CD4-positive, alpha-beta T cell (primary cell): ENCODE results near the gene MAGEA9B. TPM values are rescaled to one million over a fixed set of nuclear protein-coding genes. Genes with fewer than 3 reads are reported as not detected.
"Not testable (repeated sequence)": the region's sequence is repeated elsewhere in the genome, so short reads cannot be mapped to it uniquely, and the experiment has no call there.

Experiments
- ATAC-seq: fragments of 200-7000 bp; cut with Tn5 transposase; one replicate; pipeline ENCODE4 v1.10.0; 2022; ENCODE audit warnings: mild to moderate bottlenecking; ENCODE audit not compliant: poor library complexity
- CTCF ChIA-PET: fragments of 350-600 bp; sonication (Branson Sonifier 250); formaldehyde crosslinking; loops from one replicate; lab custom pipeline; 2021; ENCODE audit warnings: antibody characterized with exemption, inconsistent platforms; lab: Charles Lee
- POLR2A ChIA-PET: fragments of 350-600 bp; sonication (Branson Sonifier 250); formaldehyde crosslinking; loops from one replicate; lab custom pipeline; 2021; ENCODE audit warnings: antibody characterized with exemption, inconsistent platforms; lab: Charles Lee
- DNase-seq, 14 experiments: peaks; one replicate each; pipeline ENCODE4 v3.0.0-alpha.2; 2013 to 2020; ENCODE audit warnings: mixed read lengths in 2 of 14
- H3K27ac ChIP-seq, 2 donors: one replicate each; pipeline versions ENCODE4 v1.5.1 to v1.7.0; 2013; ENCODE audit warnings: low read length in 2 of 2, low read depth in 1 of 2, mild to moderate bottlenecking in 1 of 2
- H3K27me3 ChIP-seq, 2 experiments: 1 replicate in 1 of 2; 2 replicates in 1 of 2; pipeline versions ENCODE4 v1.6.1 to v1.7.0; 2013; ENCODE audit warnings: low read length in 2 of 2, control low read depth in 1 of 2, mild to moderate bottlenecking in 1 of 2, moderate library complexity in 1 of 2; ENCODE audit not compliant: insufficient read depth in 2 of 2, control insufficient read depth in 1 of 2
- H3K36me3 ChIP-seq: one replicate; pipeline ENCODE4 v1.6.1; 2013; ENCODE audit warnings: low read length, control low read depth; ENCODE audit not compliant: insufficient read depth
- H3K4me1 ChIP-seq: one replicate; pipeline ENCODE4 v1.6.1; 2013; ENCODE audit warnings: low read length, control low read depth; ENCODE audit not compliant: insufficient read depth
- H3K4me3 ChIP-seq: one replicate; pipeline ENCODE4 v1.5.1; 2013; ENCODE audit warnings: mild to moderate bottlenecking, low read length, moderate library complexity
- H3K9me3 ChIP-seq, 2 experiments: 1 replicate in 1 of 2; 2 replicates in 1 of 2; pipeline versions ENCODE4 v1.6.1 to v1.7.0; 2013; ENCODE audit warnings: low read length in 2 of 2, mild to moderate bottlenecking in 2 of 2, control low read depth in 1 of 2, moderate library complexity in 1 of 2; ENCODE audit not compliant: control insufficient read depth in 1 of 2, insufficient read depth in 1 of 2
- H3K27ac Mint-ChIP-seq: one replicate; pipeline ENCODE4 v1.8.0; 2020; ENCODE audit warnings: mixed read lengths
- H3K27me3 Mint-ChIP-seq: one replicate; pipeline ENCODE4 v1.8.0; 2021; ENCODE audit warnings: mixed read lengths
- H3K36me3 Mint-ChIP-seq: one replicate; pipeline ENCODE4 v1.8.0; 2021; ENCODE audit warnings: low read depth, mixed read lengths
- H3K4me1 Mint-ChIP-seq: one replicate; pipeline ENCODE4 v1.8.0; 2021; ENCODE audit warnings: low read depth, mixed read lengths
- H3K4me3 Mint-ChIP-seq: one replicate; pipeline ENCODE4 v1.8.0; 2020; ENCODE audit warnings: mild to moderate bottlenecking, mixed read lengths
- H3K9me3 Mint-ChIP-seq: one replicate; pipeline ENCODE4 v1.8.0; 2020; ENCODE audit warnings: mixed read lengths
- CTCF ChIP-seq: fragments of 200-600 bp; IDR thresholded peaks from one replicate; pipeline ENCODE4 v1.8.0; 2022; ENCODE audit warnings: antibody characterized with exemption, mild to moderate bottlenecking
- intact Hi-C, 2 experiments: fragments of 100-400 bp; cut with DNase I in 1 of 2; cut with micrococcal nuclease in 1 of 2; formaldehyde crosslinking; loops; one replicate each; pipeline versions ENCODE4 v1.15.1 to v1.9.0; 2023 to 2025; cut with DNase I, micrococcal nuclease
- total RNA-seq, 174 experiments: library from RNA in 2 of 174; stranded (reverse) in 2 of 174; gene quantifications; one replicate each; pipeline ENCODE4 v1.2.3 and lab custom pipeline; 2021 to 2026

The MAGEA9B gene
- total RNA-seq, 2 experiments from 2014 or later: not detected

DNA sequence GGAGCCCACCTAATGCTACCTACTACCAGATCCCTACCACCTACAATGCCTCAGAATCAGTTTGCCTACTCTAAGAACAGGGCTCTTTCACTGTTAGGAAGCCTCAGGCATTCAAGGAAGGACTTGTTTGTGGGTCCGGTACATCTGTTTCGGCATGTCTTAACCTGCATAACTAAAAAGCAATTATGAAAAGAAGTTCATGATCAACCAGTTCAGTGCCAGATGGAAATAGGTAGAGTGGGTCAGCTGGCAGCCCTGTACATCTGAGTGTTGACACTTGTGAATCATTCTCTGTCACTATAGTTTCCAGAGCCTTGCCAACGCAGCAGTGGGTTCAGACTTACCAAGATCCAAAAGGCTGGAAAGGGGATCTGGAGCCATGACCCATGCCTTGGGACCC, 41.0 kb upstream of the MAGEA9B start:
- no peaks in the 10 kb centered on the region for H3K36me3 ChIP-seq
- no peak for TF ChIP-seq CTCF
- ChIA-PET POLR2A (no interaction called here), CTCF (no interaction called here)
- H3K9me3 ChIP-seq: no peaks in the 10 kb centered on the region
- peaks cover 25% of the 10 kb centered on the region for H3K4me1 ChIP-seq
- H3K9me3 Mint-ChIP-seq: no peaks in the 10 kb centered on the region
- no peak overlapping the region for H3K4me3 ChIP-seq
- H3K4me3 Mint-ChIP-seq: no peak overlapping the region
- no peaks in the 10 kb centered on the region for H3K27me3 Mint-ChIP-seq
- H3K36me3 Mint-ChIP-seq: peaks cover 5% of the 10 kb centered on the region
- no peak overlapping the region for H3K27ac Mint-ChIP-seq
- ATAC-seq (no peak), DNase-seq (no peak)
- peaks cover 64% of the 10 kb centered on the region for H3K4me1 Mint-ChIP-seq
- H3K27ac ChIP-seq: no peak overlapping the region
- intact Hi-C loops: loop anchor here in 1 of 2 experiments (5.0 to 10.0 kb wide), 2 partner anchors 126 to 197 kb away; no protein-coding TSS in a partner anchor
- no peaks in the 10 kb centered on the region for H3K27me3 ChIP-seq

- H3K4me3 Mint-ChIP-seq, H3K9me3 Mint-ChIP-seq, H3K9me3 ChIP-seq, H3K36me3 Mint-ChIP-seq, H3K4me3 ChIP-seq, ATAC-seq, POLR2A ChIA-PET, H3K27me3 Mint-ChIP-seq, H3K27me3 ChIP-seq, H3K27ac ChIP-seq, H3K27ac Mint-ChIP-seq, H3K36me3 ChIP-seq, DNase-seq, CTCF ChIA-PET: not testable (repeated sequence)
- peaks cover 67% of the 10 kb centered on the region for H3K4me1 Mint-ChIP-seq
- H3K4me1 ChIP-seq: peaks cover 20% of the 10 kb centered on the region
- intact Hi-C loops: loop anchor here in 1 of 2 experiments (5.0 to 10.0 kb wide), 2 partner anchors 125 to 198 kb away; no protein-coding TSS in a partner anchor
Observed at GRCh38 chrX:149626829-149627228, 39.6 kb upstream of the MAGEA9B start.

DNA sequence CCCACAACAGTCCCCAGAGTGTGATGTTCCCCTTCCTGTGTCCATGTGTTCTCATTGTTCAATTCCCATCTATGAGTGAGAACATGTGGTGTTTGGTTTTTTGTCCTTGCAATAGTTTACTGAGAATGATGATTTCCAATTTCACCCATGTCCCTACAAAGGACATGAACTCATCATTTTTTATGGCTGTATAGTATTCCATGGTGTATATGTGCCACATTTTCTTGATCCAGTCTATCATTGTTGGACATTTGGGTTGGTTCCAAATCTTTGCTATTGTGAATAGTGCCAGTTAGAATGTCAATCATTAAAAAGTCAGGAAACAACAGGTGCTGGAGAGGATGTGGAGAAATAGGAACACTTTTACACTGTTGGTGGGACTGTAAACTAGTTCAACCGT, 32.4 kb upstream of the MAGEA9B start:
- H3K4me3 ChIP-seq, H3K36me3 Mint-ChIP-seq, CTCF ChIA-PET, H3K27me3 ChIP-seq, H3K36me3 ChIP-seq, H3K4me1 ChIP-seq, ATAC-seq, POLR2A ChIA-PET, H3K27me3 Mint-ChIP-seq, H3K4me3 Mint-ChIP-seq, H3K9me3 Mint-ChIP-seq, H3K27ac Mint-ChIP-seq, H3K27ac ChIP-seq, DNase-seq, H3K9me3 ChIP-seq: not testable (repeated sequence)
- peaks cover 29% of the 10 kb centered on the region for H3K4me1 Mint-ChIP-seq
- intact Hi-C loops: loop anchor here in 1 of 2 experiments (10.0 kb wide), 1 partner anchor 205 kb away; no protein-coding TSS in a partner anchor

DNA sequence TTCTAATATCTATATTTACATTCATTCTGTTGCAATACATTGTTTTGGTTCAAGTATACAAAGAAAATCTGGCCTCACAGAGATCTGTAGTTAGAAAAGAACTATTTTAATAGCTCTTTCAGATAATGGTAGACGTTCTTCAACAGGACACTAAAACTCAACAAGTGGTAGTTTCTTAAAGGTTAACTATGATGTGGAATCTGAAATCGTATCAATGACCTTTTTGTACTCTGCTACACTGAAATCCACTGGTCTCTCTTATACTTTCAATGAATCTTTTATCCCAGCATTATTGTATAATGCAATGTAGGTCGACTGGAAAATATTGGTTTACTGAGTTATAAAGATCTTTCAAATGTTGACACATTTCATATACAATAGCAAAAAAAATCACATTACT, 31.6 kb upstream of the MAGEA9B start:
- no peaks in the 10 kb centered on the region for H3K4me1 ChIP-seq
- no peak for ATAC-seq
- no peaks in the 10 kb centered on the region for H3K36me3 ChIP-seq
- no peak overlapping the region for H3K4me3 ChIP-seq
- CTCF ChIA-PET: no interaction called here
- Mint-ChIP-seq H3K27me3 (no peaks in the 10 kb centered on the region), H3K36me3 (no peaks in the 10 kb centered on the region), H3K4me3 (no peak overlapping the region), H3K9me3 (no peaks in the 10 kb centered on the region), H3K4me1 (peaks cover 32% of the 10 kb centered on the region), H3K27ac (no peak overlapping the region)
- H3K27me3 ChIP-seq: no peaks in the 10 kb centered on the region
- no peak for TF ChIP-seq CTCF
- no peak overlapping the region for H3K27ac ChIP-seq
- intact Hi-C loops: no loop called here
- no peak for DNase-seq
- POLR2A ChIA-PET: no interaction called here
- no peaks in the 10 kb centered on the region for H3K9me3 ChIP-seq
